Activated naive CD4-positive, alpha-beta T cell treated with anti-CD3 and anti-CD28 coated beads for 36 hours (primary cell): ENCODE data around the gene SLC35G6. TPM values are rescaled to one million over a fixed set of nuclear protein-coding genes. Genes with fewer than 3 reads are reported as not detected.
A peak's percentile ranks its signal among the peaks of the same experiment; 100 is the strongest.

Experiments used
- CTCF ChIA-PET: fragments of 350-600 bp; sonication (Branson Sonifier 250); formaldehyde crosslinking; loops from one replicate; lab custom pipeline; 2021; ENCODE audit warnings: antibody characterized with exemption; lab: Charles Lee
- DNase-seq: peaks from one replicate; pipeline ENCODE4 v3.0.0-alpha.2; 2020
- H3K27ac Mint-ChIP-seq: one replicate; pipeline ENCODE4 v1.8.0; 2021; ENCODE audit warnings: mild to moderate bottlenecking, mixed read lengths
- H3K27me3 Mint-ChIP-seq: one replicate; pipeline ENCODE4 v1.8.0; 2021; ENCODE audit warnings: low read depth, mixed read lengths
- H3K36me3 Mint-ChIP-seq: one replicate; pipeline ENCODE4 v1.8.0; 2021; ENCODE audit warnings: low read depth, mixed read lengths
- H3K4me1 Mint-ChIP-seq: one replicate; pipeline ENCODE4 v1.8.0; 2021; ENCODE audit warnings: low read depth, mixed read lengths
- H3K4me3 Mint-ChIP-seq: one replicate; pipeline ENCODE4 v1.8.0; 2021; ENCODE audit warnings: mild to moderate bottlenecking, moderate library complexity, mixed read lengths
- H3K9me3 Mint-ChIP-seq: one replicate; pipeline ENCODE4 v1.8.0; 2021; ENCODE audit warnings: mixed read lengths
- intact Hi-C: fragments of 100-400 bp; cut with micrococcal nuclease; formaldehyde crosslinking; loops from one replicate; pipeline ENCODE4 v1.15.1; 2023
- total RNA-seq, 2 experiments: library from RNA; stranded (reverse); gene quantifications; one replicate each; pipeline ENCODE4 v1.2.3, GENCODE V29; 2021

SLC35G6 gene
- total RNA-seq, 2 experiments from 2014 or later = not detected

- CTCF ChIA-PET = interaction anchor here (0.6 to 1.5 kb wide), 3 partner anchors 16 to 87 kb away, joined by 3 to 5 read pairs (median 3); no protein-coding TSS in a partner anchor
- Mint-ChIP-seq H3K36me3 (peaks cover 66% of the 10 kb centered on the region), H3K4me1 (peaks cover 14% of the 10 kb centered on the region), H3K9me3 (no peaks in the 10 kb centered on the region), H3K27me3 (no peaks in the 10 kb centered on the region), H3K4me3 (no peak overlapping the region), H3K27ac (no peak overlapping the region)
- no peak for DNase-seq
- intact Hi-C loops = no loop called here
Observed at GRCh38 chr17:7497636-7498035, 16.4 kb downstream of the SLC35G6 start.

DNA sequence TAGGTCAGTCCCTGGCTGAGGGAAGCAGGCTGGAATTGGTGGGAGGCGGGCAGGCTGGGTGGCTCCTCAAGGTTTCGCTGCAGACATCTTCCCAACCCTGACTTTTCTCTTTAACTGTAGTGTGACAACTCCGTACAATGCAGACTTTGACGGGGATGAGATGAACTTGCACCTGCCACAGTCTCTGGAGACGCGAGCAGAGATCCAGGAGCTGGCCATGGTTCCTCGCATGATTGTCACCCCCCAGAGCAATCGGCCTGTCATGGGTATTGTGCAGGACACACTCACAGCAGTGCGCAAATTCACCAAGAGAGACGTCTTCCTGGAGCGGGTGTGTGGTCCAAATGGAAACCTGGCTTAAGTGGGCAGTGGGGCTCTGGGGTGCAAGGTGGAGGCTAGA is 17.9 kb downstream of the SLC35G6 start:
- intact Hi-C loops = no loop called here
- Mint-ChIP-seq H3K27ac (peak overlapping the region; percentile 36), H3K4me1 (no peaks in the 10 kb centered on the region), H3K9me3 (no peaks in the 10 kb centered on the region), H3K4me3 (no peak overlapping the region), H3K27me3 (no peaks in the 10 kb centered on the region), H3K36me3 (peaks cover 69% of the 10 kb centered on the region)
- no peak for DNase-seq
- CTCF ChIA-PET = no interaction called here

GRCh38 chr17:7501729-7502128 is 20.5 kb downstream of the SLC35G6 start:
- Mint-ChIP-seq H3K36me3 (peaks cover 64% of the 10 kb centered on the region), H3K4me3 (no peak overlapping the region), H3K27ac (no peak overlapping the region), H3K27me3 (no peaks in the 10 kb centered on the region), H3K4me1 (no peaks in the 10 kb centered on the region), H3K9me3 (no peaks in the 10 kb centered on the region)
- intact Hi-C loops = no loop called here
- no peak for DNase-seq
- CTCF ChIA-PET = interaction anchor here (1.1 to 1.3 kb wide), 2 partner anchors 13 to 65 kb away, joined by 5 to 8 read pairs; no protein-coding TSS in a partner anchor

DNA sequence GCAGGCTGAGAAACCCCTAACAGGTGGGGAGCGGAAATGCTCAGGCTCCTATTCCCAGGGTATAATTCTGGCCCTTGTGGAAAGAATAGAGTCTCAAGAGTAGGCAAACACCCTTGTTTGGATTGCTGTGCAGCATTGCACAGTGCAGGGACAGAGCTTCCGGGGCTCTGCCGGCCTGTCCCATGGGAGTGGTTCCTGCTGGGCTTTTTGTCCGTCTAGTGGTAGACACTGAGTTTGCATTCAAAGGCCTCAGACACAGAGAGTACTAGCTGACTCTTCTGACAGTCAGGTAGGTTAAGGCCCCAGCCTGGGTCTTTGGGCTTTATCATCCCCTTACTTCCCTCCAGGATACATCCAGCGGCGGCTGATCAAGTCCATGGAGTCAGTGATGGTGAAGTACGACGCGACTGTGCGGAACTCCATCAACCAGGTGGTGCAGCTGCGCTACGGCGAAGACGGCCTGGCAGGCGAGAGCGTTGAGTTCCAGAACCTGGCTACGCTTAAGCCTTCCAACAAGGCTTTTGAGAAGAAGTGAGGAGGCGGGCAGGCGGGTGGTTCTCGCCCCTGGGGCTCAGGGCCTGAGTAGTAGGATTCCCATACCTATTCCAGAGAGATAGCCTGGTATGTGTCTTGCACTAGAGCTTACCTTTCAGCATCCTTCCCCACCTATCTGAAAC is 21.1 kb downstream of the SLC35G6 start:
- DNase-seq = no peak
- intact Hi-C loops = no loop called here
- Mint-ChIP-seq H3K27me3 (no peaks in the 10 kb centered on the region), H3K4me3 (no peak overlapping the region), H3K4me1 (no peaks in the 10 kb centered on the region), H3K9me3 (no peaks in the 10 kb centered on the region), H3K27ac (no peak overlapping the region), H3K36me3 (peaks cover 61% of the 10 kb centered on the region)
- CTCF ChIA-PET = interaction anchor here (0.6 to 1.3 kb wide), 4 partner anchors 12 to 66 kb away, joined by 3 to 8 read pairs (median 4); no protein-coding TSS in a partner anchor

DNA sequence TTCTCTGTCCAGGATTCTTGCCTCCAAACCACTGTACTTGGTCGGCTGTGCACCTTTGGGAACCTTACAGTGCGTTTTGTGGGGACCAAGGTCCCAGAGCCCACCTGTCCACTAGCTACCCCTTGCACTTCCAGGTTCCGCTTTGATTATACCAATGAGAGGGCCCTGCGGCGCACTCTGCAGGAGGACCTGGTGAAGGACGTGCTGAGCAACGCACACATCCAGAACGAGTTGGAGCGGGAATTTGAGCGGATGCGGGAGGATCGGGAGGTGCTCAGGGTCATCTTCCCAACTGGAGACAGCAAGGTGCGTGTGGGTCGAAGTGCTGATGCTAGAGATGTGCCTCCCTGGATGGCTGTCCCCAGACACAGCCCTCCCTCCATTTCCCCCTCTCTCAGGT is 21.7 kb downstream of the SLC35G6 start:
- H3K4me1 Mint-ChIP-seq = no peaks in the 10 kb centered on the region
- intact Hi-C loops = no loop called here

DNA sequence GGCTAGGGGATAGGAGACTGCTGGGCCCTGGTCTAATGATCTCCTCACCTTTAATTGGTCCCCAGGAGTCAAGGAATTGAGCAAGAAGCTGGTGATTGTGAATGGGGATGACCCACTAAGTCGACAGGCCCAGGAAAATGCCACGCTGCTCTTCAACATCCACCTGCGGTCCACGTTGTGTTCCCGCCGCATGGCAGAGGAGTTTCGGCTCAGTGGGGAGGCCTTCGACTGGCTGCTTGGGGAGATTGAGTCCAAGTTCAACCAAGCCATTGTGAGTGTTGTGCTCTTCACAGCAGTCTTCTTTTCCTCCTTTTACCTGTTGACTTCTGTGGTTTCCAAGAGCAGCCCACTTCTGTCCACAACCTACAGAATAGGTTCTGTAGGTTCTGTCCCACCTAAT is 22.3 kb downstream of the SLC35G6 start:
- Mint-ChIP-seq H3K9me3 (no peaks in the 10 kb centered on the region), H3K36me3 (peaks cover 63% of the 10 kb centered on the region), H3K4me1 (no peaks in the 10 kb centered on the region), H3K27ac (no peak overlapping the region), H3K27me3 (no peaks in the 10 kb centered on the region), H3K4me3 (no peak overlapping the region)
- CTCF ChIA-PET = no interaction called here
- DNase-seq = no peak
- intact Hi-C loops = no loop called here

More for the DNA sequence above, 21.7 kb downstream of the SLC35G6 start:
- DNase-seq = peak; percentile 19
- Mint-ChIP-seq H3K27me3 (no peaks in the 10 kb centered on the region), H3K9me3 (no peaks in the 10 kb centered on the region), H3K4me3 (no peak overlapping the region), H3K36me3 (peaks cover 59% of the 10 kb centered on the region), H3K27ac (no peak overlapping the region)
- CTCF ChIA-PET = interaction anchor here (0.6 to 1.3 kb wide), 3 partner anchors 11 to 66 kb away, joined by 3 to 8 read pairs (median 5); no protein-coding TSS in a partner anchor

DNA sequence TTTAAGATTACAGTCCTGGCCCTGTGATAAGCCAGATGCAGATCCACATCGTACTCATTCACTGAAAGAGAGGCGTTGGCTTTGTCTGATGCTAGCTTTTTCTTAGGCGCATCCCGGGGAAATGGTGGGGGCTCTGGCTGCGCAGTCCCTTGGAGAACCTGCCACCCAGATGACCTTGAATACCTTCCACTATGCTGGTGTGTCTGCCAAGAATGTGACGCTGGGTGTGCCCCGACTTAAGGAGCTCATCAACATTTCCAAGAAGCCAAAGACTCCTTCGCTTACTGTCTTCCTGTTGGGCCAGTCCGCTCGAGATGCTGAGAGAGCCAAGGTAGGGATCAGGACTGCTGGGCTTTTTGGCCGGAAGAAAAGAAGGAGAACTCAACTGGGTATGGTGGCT is 26.9 kb downstream of the SLC35G6 start:
- Mint-ChIP-seq H3K9me3 (no peaks in the 10 kb centered on the region), H3K4me3 (no peak overlapping the region), H3K27ac (no peak overlapping the region), H3K4me1 (no peaks in the 10 kb centered on the region), H3K27me3 (no peaks in the 10 kb centered on the region), H3K36me3 (peaks cover 67% of the 10 kb centered on the region)
- intact Hi-C loops = no loop called here
- DNase-seq = no peak
- CTCF ChIA-PET = interaction anchor here (1.2 to 1.6 kb wide), 2 partner anchors 8 to 152 kb away, joined by 3 to 5 read pairs; no protein-coding TSS in a partner anchor

- no peak for DNase-seq
- intact Hi-C loops = no loop called here
- Mint-ChIP-seq H3K36me3 (peaks cover 62% of the 10 kb centered on the region), H3K27ac (no peak overlapping the region), H3K9me3 (no peaks in the 10 kb centered on the region), H3K27me3 (no peaks in the 10 kb centered on the region), H3K4me1 (no peaks in the 10 kb centered on the region), H3K4me3 (no peak overlapping the region)
- CTCF ChIA-PET = interaction anchor here (1.6 to 1.8 kb wide), 2 partner anchors 10 to 153 kb away, joined by 5 read pairs; no protein-coding TSS in a partner anchor
Observed at GRCh38 chr17:7508846-7509245, 27.6 kb downstream of the SLC35G6 start.

- H3K27me3 Mint-ChIP-seq = no peaks in the 10 kb centered on the region
- no peak overlapping the region for H3K27ac Mint-ChIP-seq
- CTCF ChIA-PET = interaction anchor here (0.6 to 1.8 kb wide), 2 partner anchors 9 to 11 kb away, joined by 3 to 5 read pairs; no protein-coding TSS in a partner anchor
- DNase-seq = no peak
- peaks cover 2% of the 10 kb centered on the region for H3K4me1 Mint-ChIP-seq
- intact Hi-C loops = loop anchor here (10.0 kb wide), 1 partner anchor 175 kb away; the partner anchor contains the start of genes TP53 and WRAP53
- no peaks in the 10 kb centered on the region for H3K9me3 Mint-ChIP-seq
- H3K4me3 Mint-ChIP-seq = no peak overlapping the region
- H3K36me3 Mint-ChIP-seq = peaks cover 59% of the 10 kb centered on the region
Observed at GRCh38 chr17:7509937-7510336, 28.7 kb downstream of the SLC35G6 start.

DNA sequence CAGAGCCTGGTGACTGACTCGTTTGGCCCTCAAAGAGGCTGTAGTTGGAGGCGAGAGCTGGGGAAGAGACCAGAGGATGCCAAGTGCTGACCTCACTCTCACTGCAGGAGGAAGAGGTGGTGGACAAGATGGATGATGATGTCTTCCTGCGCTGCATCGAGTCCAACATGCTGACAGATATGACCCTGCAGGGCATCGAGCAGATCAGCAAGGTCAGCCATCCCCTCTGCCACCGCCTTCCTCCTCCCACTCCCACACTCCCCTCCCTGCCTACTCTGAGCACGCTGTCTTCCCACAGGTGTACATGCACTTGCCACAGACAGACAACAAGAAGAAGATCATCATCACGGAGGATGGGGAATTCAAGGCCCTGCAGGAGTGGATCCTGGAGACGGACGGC is 29.9 kb downstream of the SLC35G6 start:
- no peak overlapping the region for H3K4me3 Mint-ChIP-seq

GRCh38 chr17:7512105-7512504 is 30.9 kb downstream of the SLC35G6 start:
- Mint-ChIP-seq H3K36me3 (peaks cover 47% of the 10 kb centered on the region), H3K9me3 (no peaks in the 10 kb centered on the region), H3K27ac (no peak overlapping the region), H3K27me3 (no peaks in the 10 kb centered on the region), H3K4me3 (no peak overlapping the region), H3K4me1 (peaks cover 2% of the 10 kb centered on the region)
- CTCF ChIA-PET = interaction anchor here (0.6 to 4.8 kb wide), 2 partner anchors 47 to 90 kb away, joined by 4 to 96 read pairs; partner anchors contain the start of genes SENP3 and TNFSF13
- no peak for DNase-seq
- intact Hi-C loops = loop anchor here (10.0 kb wide), 1 partner anchor 173 kb away; the partner anchor contains the start of genes TP53 and WRAP53

More for the DNA sequence above, 29.9 kb downstream of the SLC35G6 start:
- Mint-ChIP-seq H3K27me3 (no peaks in the 10 kb centered on the region), H3K4me1 (peaks cover 2% of the 10 kb centered on the region), H3K9me3 (no peaks in the 10 kb centered on the region), H3K27ac (no peak overlapping the region), H3K36me3 (peaks cover 55% of the 10 kb centered on the region)
- CTCF ChIA-PET = no interaction called here
- intact Hi-C loops = loop anchor here (10.0 kb wide), 1 partner anchor 174 kb away; the partner anchor contains the start of genes TP53 and WRAP53
- DNase-seq = no peak

- DNase-seq = no peak
- Mint-ChIP-seq H3K27me3 (no peaks in the 10 kb centered on the region), H3K9me3 (no peaks in the 10 kb centered on the region), H3K4me1 (peaks cover 2% of the 10 kb centered on the region), H3K27ac (no peak overlapping the region), H3K4me3 (no peak overlapping the region), H3K36me3 (peaks cover 44% of the 10 kb centered on the region)
- CTCF ChIA-PET = interaction anchor here (0.7 to 4.8 kb wide), 14 partner anchors 9 to 157 kb away, joined by 3 to 96 read pairs (median 5); partner anchors contain the start of genes SENP3, TNFSF12 and TNFSF13
- intact Hi-C loops = loop anchor here (10.0 kb wide), 1 partner anchor 172 kb away; the partner anchor contains the start of genes TP53 and WRAP53
Observed at GRCh38 chr17:7512824-7513540, 31.7 kb downstream of the SLC35G6 start.
